ENCODE measurements around the gene SMG9. TPM values are rescaled to one million over a fixed set of nuclear protein-coding genes. Genes with fewer than 3 reads are reported as not detected.

Gene SMG9
- total RNA-seq, 5 donors from 2014 or later (not counting 1 experiment from before 2014, with no cell fraction given): 50.3 to 64.3 (median 56.8) TPM

DNA sequence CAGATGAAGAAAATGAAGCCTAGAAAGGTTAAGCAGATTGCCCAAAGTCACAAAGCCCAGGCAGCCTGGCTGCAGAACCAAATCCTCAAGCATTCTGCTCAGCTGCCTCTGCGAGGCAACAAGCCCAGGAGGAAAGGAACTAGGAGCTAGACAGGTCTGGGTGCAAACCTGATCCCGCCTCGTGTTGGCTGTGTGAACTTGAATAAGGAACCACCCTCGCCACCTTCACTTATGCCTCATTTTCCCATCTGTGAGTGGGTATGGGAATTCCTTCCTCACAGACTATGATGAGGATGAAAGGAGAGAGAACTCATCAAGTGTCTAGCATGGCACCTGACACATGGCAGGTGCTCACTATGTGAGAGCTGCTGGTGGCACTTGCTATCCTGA, 6.6 kb downstream of the SMG9 start:
- ATAC-seq (replicated peaks in 1 of 4) (no peak), DNase-seq (no peak)
- WGBS (ENCODE audit: insufficient coverage): 60% methylated on average over 1 of the region's 4 CpGs
- Histone ChIP-seq H3K4me3 (ENCODE audit: control insufficient read depth in 1 of 2, extremely low read depth in 1 of 2, low read length in 1 of 2) (no peak overlapping the region), H3K36me3 (ENCODE audit: control insufficient read depth in 2 of 2, extremely low read depth in 1 of 2, insufficient read depth in 1 of 2, low read length in 1 of 2) (peaks cover 30 to 80% of the 10 kb centered on the region in 2 donors), H3K9me3 (no peaks in the 10 kb centered on the region), H3K4me1 (ENCODE audit: control insufficient read depth in 1 of 2, extremely low read depth in 1 of 2, insufficient read depth in 2 of 2, low read length in 2 of 2) (peaks cover 2 to 25% of the 10 kb centered on the region in 2 experiments), H3K27ac (ENCODE audit: low read length) (no peak overlapping the region), H3K27me3 (replicated peaks in 1 of 2; ENCODE audit: control insufficient read depth in 2 of 2, extremely low read depth in 1 of 2, insufficient read depth in 2 of 2, low read length in 1 of 2) (no peaks in the 10 kb centered on the region)
- H3K27ac Mint-ChIP-seq: peak overlapping the region; percentile 77 to 79
- ChIA-PET POLR2A (no interaction called here), CTCF (no interaction called here)
- H3K4me3 Mint-ChIP-seq: no peak overlapping the region
- peaks cover 26 to 39% (median 27%) of the 10 kb centered on the region in 3 donors for H3K4me1 Mint-ChIP-seq
- no peaks in the 10 kb centered on the region for H3K9me3 Mint-ChIP-seq
- peaks cover 58% of the 10 kb centered on the region for H3K36me3 Mint-ChIP-seq
- no peaks in the 10 kb centered on the region for H3K27me3 Mint-ChIP-seq

DNA sequence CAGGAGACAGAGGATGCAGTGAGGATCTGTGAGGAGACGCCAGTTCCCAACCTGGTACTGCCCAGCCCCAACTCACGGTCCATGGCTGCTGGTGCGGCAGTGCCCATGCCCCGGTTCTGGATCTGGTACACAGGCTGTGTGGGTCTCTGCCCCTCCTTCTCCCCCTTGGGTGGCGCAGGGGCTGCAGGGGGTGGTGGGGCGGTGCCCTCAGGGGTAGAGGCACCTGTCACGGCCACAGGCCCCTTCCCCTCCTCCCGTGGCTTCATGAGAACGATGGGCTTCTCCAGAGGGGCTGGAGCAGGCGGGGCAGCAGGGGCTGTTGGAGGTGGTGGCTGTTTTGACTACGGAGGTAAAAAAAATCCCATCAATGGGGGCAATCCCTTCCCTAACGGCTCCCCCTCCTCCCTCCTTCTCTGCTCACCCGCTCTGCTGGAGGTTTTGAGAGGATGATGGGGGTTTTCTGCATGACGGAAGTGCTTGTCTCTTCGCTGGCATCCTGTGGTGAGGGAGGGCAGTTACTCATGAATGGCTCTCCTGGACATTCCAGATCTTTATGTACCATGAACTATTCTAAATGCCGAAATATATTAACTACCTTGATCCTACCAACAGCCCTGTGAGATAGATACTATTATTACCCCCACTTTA, 7.1 kb downstream of the SMG9 start:
- no peaks in the 10 kb centered on the region for H3K27me3 Mint-ChIP-seq
- DNase-seq (peak in 1 of 35 experiments; percentile 46), ATAC-seq (replicated peaks in 1 of 4) (peak in 1 of 4 experiments; percentile 28)
- Histone ChIP-seq H3K4me1 (ENCODE audit: control insufficient read depth in 1 of 2, extremely low read depth in 1 of 2, insufficient read depth in 2 of 2, low read length in 2 of 2) (peaks cover under 1 to 20% of the 10 kb centered on the region in 2 experiments), H3K9me3 (no peaks in the 10 kb centered on the region), H3K4me3 (ENCODE audit: control insufficient read depth in 1 of 2, extremely low read depth in 1 of 2, low read length in 1 of 2) (no peak overlapping the region), H3K36me3 (ENCODE audit: control insufficient read depth in 2 of 2, extremely low read depth in 1 of 2, insufficient read depth in 1 of 2, low read length in 1 of 2) (peaks cover 30 to 84% of the 10 kb centered on the region in 2 donors), H3K27ac (ENCODE audit: low read length) (no peak overlapping the region), H3K27me3 (replicated peaks in 1 of 2; ENCODE audit: control insufficient read depth in 2 of 2, extremely low read depth in 1 of 2, insufficient read depth in 2 of 2, low read length in 1 of 2) (no peaks in the 10 kb centered on the region)
- H3K36me3 Mint-ChIP-seq: peaks cover 64% of the 10 kb centered on the region
- H3K9me3 Mint-ChIP-seq: no peaks in the 10 kb centered on the region
- no peak overlapping the region for H3K4me3 Mint-ChIP-seq
- WGBS (ENCODE audit: insufficient coverage): 79% methylated on average over 4 of the region's 16 CpGs
- peak overlapping the region; percentile 21 to 77 for H3K27ac Mint-ChIP-seq
- ChIA-PET POLR2A (no interaction called here), CTCF (interaction anchor here in 1 of 2 donors (0.6 kb wide), 2 partner anchors 9 to 38 kb away, joined by 3 read pairs; no protein-coding TSS in a partner anchor)
- peaks cover 21 to 34% (median 23%) of the 10 kb centered on the region in 3 donors for H3K4me1 Mint-ChIP-seq

DNA sequence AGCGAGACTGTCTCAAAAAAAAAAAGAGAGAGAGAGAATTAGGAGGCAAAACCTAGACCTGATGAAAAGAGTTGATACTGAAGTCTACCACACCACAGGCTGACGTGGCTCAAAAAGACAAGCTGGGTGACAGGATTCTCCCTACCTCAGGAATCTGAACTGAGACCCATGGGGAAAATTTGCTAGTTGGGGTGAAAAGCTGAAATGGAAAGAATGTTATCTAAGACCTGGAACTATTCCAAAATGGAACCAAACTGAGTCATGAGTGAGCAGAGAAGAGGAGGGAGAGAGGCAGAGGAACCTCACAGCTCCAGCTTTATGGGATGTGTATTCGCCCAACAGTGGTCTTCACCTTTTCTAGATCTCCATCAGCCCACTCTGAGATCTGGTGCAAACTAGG, 11.7 kb downstream of the SMG9 start:
- Histone ChIP-seq H3K36me3 (ENCODE audit: control insufficient read depth in 2 of 2, extremely low read depth in 1 of 2, insufficient read depth in 1 of 2, low read length in 1 of 2) (peaks cover 31 to 96% of the 10 kb centered on the region in 2 donors), H3K4me1 (ENCODE audit: control insufficient read depth in 1 of 2, extremely low read depth in 1 of 2, insufficient read depth in 2 of 2, low read length in 2 of 2) (peaks cover 0 to 21% of the 10 kb centered on the region in 2 experiments), H3K4me3 (ENCODE audit: control insufficient read depth in 1 of 2, extremely low read depth in 1 of 2, low read length in 1 of 2) (no peak overlapping the region), H3K27me3 (replicated peaks in 1 of 2; ENCODE audit: control insufficient read depth in 2 of 2, extremely low read depth in 1 of 2, insufficient read depth in 2 of 2, low read length in 1 of 2) (no peaks in the 10 kb centered on the region), H3K27ac (ENCODE audit: low read length) (no peak overlapping the region), H3K9me3 (no peaks in the 10 kb centered on the region)
- DNase-seq (no peak), ATAC-seq (replicated peaks in 1 of 4) (no peak)
- no peaks in the 10 kb centered on the region for H3K9me3 Mint-ChIP-seq
- H3K36me3 Mint-ChIP-seq: peaks cover 69% of the 10 kb centered on the region
- ChIA-PET CTCF (interaction anchor here in 1 of 2 donors (0.8 to 1.2 kb wide), 2 partner anchors 72 to 74 kb away, joined by 3 read pairs; no protein-coding TSS in a partner anchor), POLR2A (interaction anchor here in 1 of 2 donors (0.5 to 0.6 kb wide), 2 partner anchors 73 to 165 kb away, joined by 3 read pairs; partner anchors contain the start of gene PLAUR)
- no peaks in the 10 kb centered on the region for H3K27me3 Mint-ChIP-seq
- WGBS (ENCODE audit: insufficient coverage): 100% methylated on average over 1 of the region's 3 CpGs
- no peak overlapping the region for H3K4me3 Mint-ChIP-seq
- H3K4me1 Mint-ChIP-seq: peaks cover 12 to 27% (median 19%) of the 10 kb centered on the region in 3 donors
- peak overlapping the region in 1 of 2 donors; percentile 39 for H3K27ac Mint-ChIP-seq

DNA sequence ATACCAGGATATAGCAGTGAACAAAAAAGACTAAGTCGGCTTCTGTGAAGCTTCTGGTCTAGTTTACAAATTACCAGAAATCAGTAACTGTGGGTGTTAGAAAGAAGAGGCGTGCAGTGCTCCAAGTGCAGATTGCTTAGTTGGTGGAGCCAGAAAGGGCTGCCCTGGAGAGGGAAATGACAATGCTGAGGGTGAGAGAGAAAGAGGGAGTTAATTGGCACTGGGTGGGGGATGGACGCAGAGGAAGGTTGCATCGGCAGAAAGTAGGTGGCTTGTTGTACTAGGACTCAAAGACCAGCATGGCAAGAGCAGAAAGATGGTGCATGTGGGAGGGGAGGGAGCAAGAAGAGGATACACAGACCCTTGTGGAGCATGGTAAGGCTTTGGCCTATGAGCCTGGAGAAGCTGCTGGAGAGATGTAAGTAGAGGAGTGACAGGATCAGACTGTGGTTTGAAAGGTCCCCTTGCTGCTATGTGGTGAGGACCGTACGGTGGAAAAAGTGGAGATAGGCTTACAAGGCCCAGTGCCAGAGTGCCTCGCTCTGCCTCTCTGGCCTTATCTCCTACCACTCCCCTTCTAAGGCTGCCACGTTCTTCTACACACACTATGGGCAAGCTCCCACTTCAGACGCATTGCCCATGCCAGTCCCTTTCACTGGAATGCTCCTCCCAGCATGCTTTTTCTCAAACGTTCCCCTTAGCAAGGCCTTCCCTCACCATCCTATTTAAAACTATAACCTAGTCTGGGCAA, 13.5 kb downstream of the SMG9 start:
- H3K27ac ChIP-seq (ENCODE audit: low read length): no peak overlapping the region
- Mint-ChIP-seq H3K9me3 (no peaks in the 10 kb centered on the region), H3K27ac (no peak overlapping the region), H3K36me3 (peaks cover 72% of the 10 kb centered on the region), H3K4me1 (peaks cover 8 to 24% (median 19%) of the 10 kb centered on the region in 3 donors), H3K4me3 (no peak overlapping the region), H3K27me3 (no peaks in the 10 kb centered on the region)
- H3K27me3 ChIP-seq (replicated peaks in 1 of 2; ENCODE audit: control insufficient read depth in 2 of 2, extremely low read depth in 1 of 2, insufficient read depth in 2 of 2, low read length in 1 of 2): no peaks in the 10 kb centered on the region
- H3K4me3 ChIP-seq (ENCODE audit: control insufficient read depth in 1 of 2, extremely low read depth in 1 of 2, low read length in 1 of 2): no peak overlapping the region
- no peaks in the 10 kb centered on the region for H3K9me3 ChIP-seq
- ChIA-PET POLR2A (no interaction called here), CTCF (no interaction called here)
- peaks cover 35 to 97% of the 10 kb centered on the region in 2 donors for H3K36me3 ChIP-seq (ENCODE audit: control insufficient read depth in 2 of 2, extremely low read depth in 1 of 2, insufficient read depth in 1 of 2, low read length in 1 of 2)
- no peak for DNase-seq
- H3K4me1 ChIP-seq (ENCODE audit: control insufficient read depth in 1 of 2, extremely low read depth in 1 of 2, insufficient read depth in 2 of 2, low read length in 2 of 2): peaks cover 0 to 16% of the 10 kb centered on the region in 2 experiments
- WGBS (ENCODE audit: insufficient coverage): 91% methylated on average over 9 of the region's 10 CpGs
- ATAC-seq (replicated peaks in 1 of 4): no peak

DNA sequence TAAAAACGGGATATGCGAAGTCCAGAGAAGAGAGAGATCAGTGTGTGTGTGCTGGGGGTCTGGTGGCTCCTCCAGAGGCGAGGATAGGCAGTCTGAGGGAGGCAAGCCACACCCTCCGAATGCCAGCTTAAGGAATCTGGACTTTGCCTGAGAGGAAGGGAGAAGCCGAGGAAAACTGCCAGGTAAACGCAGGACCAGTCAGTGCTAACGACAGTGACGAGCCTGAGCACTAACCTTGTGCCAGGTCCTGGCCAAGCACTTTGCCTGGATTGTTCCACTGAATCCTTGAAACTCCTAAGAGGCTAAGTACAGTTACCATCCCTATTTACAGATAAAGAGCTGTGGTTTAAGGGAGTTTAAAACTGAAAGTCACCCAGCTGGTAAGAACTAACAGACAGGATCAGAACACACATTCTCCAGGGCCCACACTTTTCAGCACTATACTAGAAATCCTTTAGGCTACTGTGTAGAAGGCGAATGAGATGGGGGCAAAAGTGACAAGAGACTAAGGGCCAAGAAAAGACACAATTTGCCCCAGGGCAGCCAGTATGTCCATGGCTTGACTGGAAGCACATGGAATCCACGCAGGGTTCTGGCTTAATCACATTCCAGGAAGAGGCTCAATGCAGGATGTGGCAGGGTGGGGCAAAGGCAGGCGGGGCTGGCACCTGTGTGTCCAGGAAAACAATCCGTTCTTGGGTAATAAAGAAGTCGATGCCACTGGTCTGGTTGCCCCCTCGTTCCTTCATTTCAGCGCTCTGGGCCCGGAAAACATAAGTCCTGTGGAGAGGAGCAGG, 15.1 kb downstream of the SMG9 start:
- peaks cover 0 to 16% of the 10 kb centered on the region in 2 experiments for H3K4me1 ChIP-seq (ENCODE audit: control insufficient read depth in 1 of 2, extremely low read depth in 1 of 2, insufficient read depth in 2 of 2, low read length in 2 of 2)
- ChIA-PET CTCF (interaction anchor here (0.5 to 0.9 kb wide), 2 partner anchors 71 to 1986 kb away, joined by 3 read pairs; no protein-coding TSS in a partner anchor), POLR2A (no interaction called here)
- Mint-ChIP-seq H3K27ac (peak overlapping the region in 1 of 2 donors; percentile 21), H3K36me3 (peaks cover 70% of the 10 kb centered on the region), H3K9me3 (no peaks in the 10 kb centered on the region), H3K27me3 (no peaks in the 10 kb centered on the region), H3K4me3 (no peak overlapping the region), H3K4me1 (peaks cover 1 to 19% (median 9%) of the 10 kb centered on the region in 3 donors)
- no peak for DNase-seq
- no peaks in the 10 kb centered on the region for H3K27me3 ChIP-seq (replicated peaks in 1 of 2; ENCODE audit: control insufficient read depth in 2 of 2, extremely low read depth in 1 of 2, insufficient read depth in 2 of 2, low read length in 1 of 2)
- H3K36me3 ChIP-seq (ENCODE audit: control insufficient read depth in 2 of 2, extremely low read depth in 1 of 2, insufficient read depth in 1 of 2, low read length in 1 of 2): peaks cover 29 to 94% of the 10 kb centered on the region in 2 donors
- no peak overlapping the region for H3K27ac ChIP-seq (ENCODE audit: low read length)
- no peak for ATAC-seq (replicated peaks in 1 of 4)
- H3K9me3 ChIP-seq: no peaks in the 10 kb centered on the region
- H3K4me3 ChIP-seq (ENCODE audit: control insufficient read depth in 1 of 2, extremely low read depth in 1 of 2, low read length in 1 of 2): no peak overlapping the region
- WGBS (ENCODE audit: insufficient coverage): 91% methylated on average over 10 of the region's 16 CpGs

DNA sequence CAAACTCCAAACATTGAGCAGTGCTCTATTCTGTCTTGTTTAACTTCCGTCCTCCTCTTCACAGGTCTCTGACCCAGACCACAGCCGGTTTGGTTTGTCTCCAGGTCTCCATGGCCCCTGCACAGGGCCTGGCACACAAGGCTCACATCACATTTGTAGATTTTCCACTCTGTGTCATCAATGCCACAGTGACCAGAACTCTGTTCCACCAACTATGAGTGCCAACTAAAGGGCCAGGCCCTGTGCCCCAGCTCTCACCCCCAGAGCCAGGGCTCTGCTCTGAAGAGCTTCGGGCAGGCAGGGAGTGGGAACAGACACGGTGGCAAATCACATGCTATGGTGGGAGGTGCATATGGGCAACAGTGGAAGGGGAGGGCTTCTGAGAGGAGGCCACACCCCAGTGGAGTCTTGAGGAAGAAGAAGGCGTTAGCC, 16.0 kb downstream of the SMG9 start:
- CTCF ChIA-PET: interaction anchor here in 1 of 2 donors (0.6 kb wide), 1 partner anchor 123 kb away, joined by 7 read pairs; no protein-coding TSS in a partner anchor
- Mint-ChIP-seq H3K4me3 (no peak overlapping the region), H3K27ac (peak overlapping the region in 1 of 2 donors; percentile 21), H3K4me1 (peaks cover 0 to 19% (median 9%) of the 10 kb centered on the region in 3 donors), H3K9me3 (no peaks in the 10 kb centered on the region), H3K36me3 (peaks cover 66% of the 10 kb centered on the region), H3K27me3 (no peaks in the 10 kb centered on the region)
- Histone ChIP-seq H3K4me1 (ENCODE audit: control insufficient read depth in 1 of 2, extremely low read depth in 1 of 2, insufficient read depth in 2 of 2, low read length in 2 of 2) (peaks cover 0 to 16% of the 10 kb centered on the region in 2 experiments), H3K9me3 (no peaks in the 10 kb centered on the region), H3K27me3 (replicated peaks in 1 of 2; ENCODE audit: control insufficient read depth in 2 of 2, extremely low read depth in 1 of 2, insufficient read depth in 2 of 2, low read length in 1 of 2) (no peaks in the 10 kb centered on the region), H3K4me3 (ENCODE audit: control insufficient read depth in 1 of 2, extremely low read depth in 1 of 2, low read length in 1 of 2) (no peak overlapping the region), H3K27ac (ENCODE audit: low read length) (no peak overlapping the region), H3K36me3 (ENCODE audit: control insufficient read depth in 2 of 2, extremely low read depth in 1 of 2, insufficient read depth in 1 of 2, low read length in 1 of 2) (peaks cover 29 to 94% of the 10 kb centered on the region in 2 donors)
- DNase-seq (peak in 1 of 35 experiments; percentile 21), ATAC-seq (replicated peaks in 1 of 4) (no peak)
- POLR2A ChIA-PET: no interaction called here
- 74% methylated on average over 4 of the region's 5 CpGs for WGBS (ENCODE audit: insufficient coverage)
